GM12878 (cell line): ENCODE data around the gene SLC25A41. TPM values are rescaled to one million over a fixed set of nuclear protein-coding genes. Genes with fewer than 3 reads are reported as not detected.

Source experiments
- ATAC-seq: fragments of 200-7000 bp; cut with Tn5 transposase; 3 replicates; pipeline ENCODE4 v1.9.1; 2020; ENCODE audit warnings: mild to moderate bottlenecking, moderate library complexity
- BruUV-seq: library from RNA; stranded (reverse); fragments of 400-500 nt; replicated peaks from 2 replicates; lab custom pipeline; 2021; lab: Mats Ljungman, UMichigan
- CTCF ChIA-PET: fragments of 300-600 bp; sonication (Branson Sonifier 250); formaldehyde crosslinking; extraction: SDS; loops from one replicate; lab custom pipeline; 2021; ENCODE audit warnings: inconsistent platforms; lab: Yijun Ruan, JAX
- POLR2A ChIA-PET: fragments of 350-600 bp; formaldehyde crosslinking; extraction: SDS; loops from one replicate; lab custom pipeline; 2021; ENCODE audit warnings: inconsistent platforms; lab: Charles Lee
- RAD21 ChIA-PET: fragments of 300-600 bp; sonication (Branson Sonifier 250); formaldehyde crosslinking; loops from one replicate; lab custom pipeline; 2023; ENCODE audit warnings: antibody characterized with exemption; ENCODE audit not compliant: unreplicated experiment; lab: Charles Lee
- SMC1A ChIA-PET: fragments of 300-600 bp; sonication (Branson Sonifier 250); formaldehyde crosslinking; loops from one replicate; lab custom pipeline; 2023; ENCODE audit not compliant: unreplicated experiment, uncharacterized antibody; lab: Charles Lee
- DNase-seq: peaks from one replicate; pipeline ENCODE4 v3.0.0-alpha.2; 2011; ENCODE audit warnings: low read depth, low spot score
- FAIRE-seq: peaks from 3 replicates; lab custom pipeline; 2011; peaks lifted over from hg19 to GRCh38; lab: Jason Lieb, UNC
- H2AFZ ChIP-seq: 2 replicates; pipeline ENCODE4 v1.6.0; 2011; ENCODE audit warnings: low read depth, low read length, control low read depth; ENCODE audit not compliant: control insufficient read depth
- H3K27ac ChIP-seq: 2 replicates; pipeline ENCODE4 v1.5.1; 2011; ENCODE audit warnings: control low read depth; ENCODE audit not compliant: control insufficient read depth, insufficient read depth
- H3K27me3 ChIP-seq, 2 experiments: replicated peaks in 1 of 2; 2 replicates each; pipeline versions ENCODE4 v1.6.0 to v1.6.1; 2011; ENCODE audit warnings: low read length in 1 of 2; ENCODE audit not compliant: control insufficient read depth in 2 of 2, insufficient read depth in 2 of 2
- H3K36me3 ChIP-seq, 2 experiments: 2 replicates each; pipeline ENCODE4 v1.5.1; 2011; ENCODE audit warnings: low read length in 1 of 2; ENCODE audit not compliant: control insufficient read depth in 2 of 2, insufficient read depth in 2 of 2
- H3K4me1 ChIP-seq: 2 replicates; pipeline ENCODE4 v1.6.1; 2011; ENCODE audit warnings: mild to moderate bottlenecking, low read length, moderate library complexity, mixed read lengths; ENCODE audit not compliant: control insufficient read depth, insufficient read depth
- H3K4me2 ChIP-seq: 2 replicates; pipeline ENCODE4 v1.6.0; 2011; ENCODE audit warnings: control low read depth; ENCODE audit not compliant: control insufficient read depth, insufficient read depth
- H3K4me3 ChIP-seq: fragments of 200-600 bp; sonication (generic); 2 replicates; pipeline ENCODE4 v1.5.1; 2016
- H3K79me2 ChIP-seq: 2 replicates; pipeline ENCODE4 v1.6.0; 2011; ENCODE audit warnings: low read length; ENCODE audit not compliant: control insufficient read depth, insufficient read depth
- H3K9ac ChIP-seq: 2 replicates; pipeline ENCODE4 v1.8.0; 2011; ENCODE audit warnings: low read length, control low read depth, mixed read lengths; ENCODE audit not compliant: control insufficient read depth, insufficient read depth
- H3K9me3 ChIP-seq: replicated peaks from 3 replicates; pipeline ENCODE4 v1.5.1; 2011; ENCODE audit warnings: mild to moderate bottlenecking, low read length; ENCODE audit not compliant: control insufficient read depth, insufficient read depth
- H4K20me1 ChIP-seq: 2 replicates; pipeline ENCODE4 v1.6.0; 2011; ENCODE audit not compliant: control insufficient read depth, insufficient read depth
- BCL11A ChIP-seq: IDR thresholded peaks from 2 replicates; pipeline ENCODE4 v1.6.1; 2011; ENCODE audit warnings: low read depth, low read length
- ESRRA ChIP-seq: IDR thresholded peaks from 2 replicates; pipeline ENCODE4 v1.6.1; 2012; ENCODE audit warnings: mild to moderate bottlenecking, low read length, improper control_type of control experiment
- GABPA ChIP-seq: IDR thresholded peaks from 2 replicates; pipeline ENCODE4 v1.6.1; 2014; ENCODE audit warnings: antibody characterized with exemption, low read depth, mild to moderate bottlenecking, inconsistent platforms
- IRF5 ChIP-seq: fragments of 450-650 bp; IDR thresholded peaks from 2 replicates; pipeline ENCODE4 v1.6.1; 2017; ENCODE audit warnings: borderline replicate concordance
- MYC ChIP-seq: IDR thresholded peaks from 2 replicates; pipeline ENCODE4 v1.6.1; 2011; ENCODE audit warnings: mild to moderate bottlenecking, low read length, moderate library complexity, inconsistent platforms; ENCODE audit not compliant: insufficient read depth, insufficient replicate concordance, insufficient read length, severe bottlenecking
- POLR2AphosphoS5 ChIP-seq: IDR thresholded peaks from 2 replicates; pipeline ENCODE4 v1.6.1; 2011; ENCODE audit warnings: mild to moderate bottlenecking, low read length, inconsistent platforms
- SP1 ChIP-seq: IDR thresholded peaks from one replicate; pipeline ENCODE4 v1.6.1; 2011; ENCODE audit warnings: low read depth, low read length
- WGBS: methylation state at CpG from one replicate; pipeline ENCODE4 v1.1.6; 2016; ENCODE audit warnings: low lambda C conversion rate; ENCODE audit not compliant: insufficient replicate concordance, insufficient coverage; ENCODE audit errors: missing lambda C conversion rate; 5-methylcytosine and 5-hydroxymethylcytosine counted together
- in situ Hi-C: fragments of 300-500 bp; cut with MboI; formaldehyde crosslinking; loops from 9 replicates; pipeline ENCODE4 v1.14.3; 2018; ENCODE audit warnings: mixed read lengths
- intact Hi-C: fragments of 100-400 bp; cut with micrococcal nuclease; formaldehyde crosslinking; loops from one replicate; pipeline ENCODE4 v1.14.2; 2022; ENCODE audit not compliant: unreplicated experiment
- polyA plus RNA-seq, 11 experiments: library from polyadenylated mRNA; depleted of rRNA in 4 of 11; unstranded in 6 of 11; stranded (reverse) in 5 of 11; fragments of >200 nt; fragmentation: Nextera tagmentation in 4 of 11; fragmentation: Illumina TruSeq in 1 of 11; extraction: Ambion mirVana in 4 of 11; extraction: Trizol in 1 of 11; gene quantifications; 1 replicate in 1 of 11; 2 replicates in 10 of 11; pipeline versions ENCODE4 v1.2.1 to v1.2.3, GENCODE V29; 2011 to 2016; ENCODE audit warnings: inconsistent platforms in 2 of 11, missing spikeins in 2 of 11, low read depth in 1 of 11
- total RNA-seq, 4 experiments: library from RNA; depleted of rRNA in 3 of 4; stranded (reverse); fragments of >200 nt in 3 of 4; fragmentation: Illumina TruSeq in 1 of 4; extraction: Trizol in 1 of 4; gene quantifications; 2 replicates each; pipeline versions ENCODE4 v1.2.1 to v1.2.3, GENCODE V29; 2013 to 2021
- TF ChIP-seq, protein P1 (sequence below): fragments of 450-650 bp; IDR thresholded peaks from 2 replicates; pipeline ENCODE4 v1.6.1; 2016; ENCODE audit warnings: mild to moderate bottlenecking
- TF ChIP-seq, protein P2 (sequence below): IDR thresholded peaks from 2 replicates; pipeline ENCODE4 v1.6.1; 2012; ENCODE audit warnings: low read depth, low read length, improper control_type of control experiment

SLC25A41 gene
- total and polyA plus RNA-seq, 10 of the 15 experiments (the other 5 are each of a cell fraction or from before 2014, with no cell fraction given), result 0.23 to 1.2 (median 0.43) TPM; not detected in 2

DNA sequence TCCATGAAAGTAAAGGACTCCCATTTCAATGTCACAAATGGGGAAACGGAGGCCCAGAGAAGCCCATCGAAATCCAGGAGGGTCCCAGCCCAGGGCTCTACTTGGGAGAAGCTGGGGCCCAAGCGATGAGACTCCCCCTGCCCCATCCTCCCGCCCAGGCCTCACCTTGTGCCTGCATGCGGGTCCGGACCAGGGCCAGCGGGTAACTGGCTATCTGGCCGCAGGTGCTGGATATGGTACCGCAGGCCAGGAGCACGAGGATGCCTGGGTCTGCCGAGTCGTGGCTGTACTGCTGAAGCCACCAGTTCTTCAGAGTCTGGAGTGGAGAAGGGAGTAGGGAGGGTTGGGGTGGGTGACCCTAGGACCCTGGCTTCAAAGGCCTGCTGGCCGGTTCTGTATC is 10.4 kb upstream of the SLC25A41 start:
- no peaks in the 10 kb centered on the region for H3K4me1 ChIP-seq
- peaks cover 0 to 3% of the 10 kb centered on the region in 2 experiments; a peak in 2 of 4 replicates for H3K36me3 ChIP-seq
- CTCF ChIA-PET, result no interaction called here
- BruUV-seq, result no TSS peak
- ATAC-seq (no peak), FAIRE-seq (no peak), DNase-seq (no peak)
- no peak overlapping the region for H3K4me2 ChIP-seq
- no peaks in the 10 kb centered on the region; the same call in 2 of the 3 replicates for H3K9me3 ChIP-seq
- no peaks in the 10 kb centered on the region for H4K20me1 ChIP-seq
- no peak overlapping the region for H3K9ac ChIP-seq
- no peaks in the 10 kb centered on the region for H3K27me3 ChIP-seq
- 94% methylated on average over 12 of the region's 13 CpGs for WGBS
- POLR2A ChIA-PET, result no interaction called here
- in situ Hi-C loops, result no loop called here
- H3K27ac ChIP-seq, result no peak overlapping the region
- H3K79me2 ChIP-seq, result no peaks in the 10 kb centered on the region
- SMC1A ChIA-PET, result no interaction called here
- TF ChIP-seq SP1, result no peak
- TF ChIP-seq, protein P1, sequence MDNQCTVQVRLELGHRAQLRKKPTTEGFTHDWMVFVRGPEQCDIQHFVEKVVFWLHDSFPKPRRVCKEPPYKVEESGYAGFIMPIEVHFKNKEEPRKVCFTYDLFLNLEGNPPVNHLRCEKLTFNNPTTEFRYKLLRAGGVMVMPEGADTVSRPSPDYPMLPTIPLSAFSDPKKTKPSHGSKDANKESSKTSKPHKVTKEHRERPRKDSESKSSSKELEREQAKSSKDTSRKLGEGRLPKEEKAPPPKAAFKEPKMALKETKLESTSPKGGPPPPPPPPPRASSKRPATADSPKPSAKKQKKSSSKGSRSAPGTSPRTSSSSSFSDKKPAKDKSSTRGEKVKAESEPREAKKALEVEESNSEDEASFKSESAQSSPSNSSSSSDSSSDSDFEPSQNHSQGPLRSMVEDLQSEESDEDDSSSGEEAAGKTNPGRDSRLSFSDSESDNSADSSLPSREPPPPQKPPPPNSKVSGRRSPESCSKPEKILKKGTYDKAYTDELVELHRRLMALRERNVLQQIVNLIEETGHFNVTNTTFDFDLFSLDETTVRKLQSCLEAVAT, result no peak
- TF ChIP-seq, protein P2, sequence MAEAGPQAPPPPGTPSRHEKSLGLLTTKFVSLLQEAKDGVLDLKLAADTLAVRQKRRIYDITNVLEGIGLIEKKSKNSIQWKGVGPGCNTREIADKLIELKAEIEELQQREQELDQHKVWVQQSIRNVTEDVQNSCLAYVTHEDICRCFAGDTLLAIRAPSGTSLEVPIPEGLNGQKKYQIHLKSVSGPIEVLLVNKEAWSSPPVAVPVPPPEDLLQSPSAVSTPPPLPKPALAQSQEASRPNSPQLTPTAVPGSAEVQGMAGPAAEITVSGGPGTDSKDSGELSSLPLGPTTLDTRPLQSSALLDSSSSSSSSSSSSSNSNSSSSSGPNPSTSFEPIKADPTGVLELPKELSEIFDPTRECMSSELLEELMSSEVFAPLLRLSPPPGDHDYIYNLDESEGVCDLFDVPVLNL, result no peak
- no peak for TF ChIP-seq IRF5
- no peak for TF ChIP-seq BCL11A
- no peak for TF ChIP-seq ESRRA
- TF ChIP-seq POLR2AphosphoS5, result no peak
- no peak for TF ChIP-seq GABPA
- TF ChIP-seq MYC, result no peak
- no peak overlapping the region for H2AFZ ChIP-seq
- intact Hi-C loops, result no loop called here
- RAD21 ChIA-PET, result no interaction called here
- no peak overlapping the region for H3K4me3 ChIP-seq
